Astrocyte of the spinal cord (primary cell): ENCODE measurements around the gene TEX29.

Experiments
- DNase-seq: peaks from one replicate; pipeline ENCODE4 v3.0.0; 2011; ENCODE audit warnings: low read depth, low spot score
- H3K4me3 ChIP-seq: 2 replicates; pipeline ENCODE4 v1.5.1; 2011; ENCODE audit warnings: low read depth, mild to moderate bottlenecking, low read length, moderate library complexity
- CTCF ChIP-seq: IDR thresholded peaks from 2 replicates; pipeline ENCODE4 v1.5.1; 2012; ENCODE audit warnings: low read depth, mild to moderate bottlenecking, low read length, inconsistent platforms
- in situ Hi-C: cut with HindIII; loops from 2 replicates; pipeline ENCODE4 v1.10.0; 2017; ENCODE audit warnings: low sequenced_read_pairs

The TEX29 gene

GRCh38 chr13:111302045-111302726, 18.3 kb upstream of the TEX29 start:
- DNase-seq, result no peak
- no peak for TF ChIP-seq CTCF
- in situ Hi-C loops, result no loop called here
- no peak overlapping the region for H3K4me3 ChIP-seq

- TF ChIP-seq CTCF, result no peak
- no peak for DNase-seq
- no peak overlapping the region for H3K4me3 ChIP-seq
- in situ Hi-C loops, result no loop called here
Measured at GRCh38 chr13:111303559-111303958, 16.9 kb upstream of the TEX29 start.

- no peak for DNase-seq
- no peak for TF ChIP-seq CTCF
- no peak overlapping the region for H3K4me3 ChIP-seq
- in situ Hi-C loops, result no loop called here
Measured at GRCh38 chr13:111304041-111304544, 16.3 kb upstream of the TEX29 start.

- in situ Hi-C loops, result no loop called here
- no peak overlapping the region for H3K4me3 ChIP-seq
- DNase-seq, result no peak
- TF ChIP-seq CTCF, result no peak
Measured at GRCh38 chr13:111304603-111305289, 15.7 kb upstream of the TEX29 start.

GRCh38 chr13:111312944-111313590, 7.4 kb upstream of the TEX29 start:
- in situ Hi-C loops, result no loop called here
- DNase-seq, result no peak
- TF ChIP-seq CTCF, result no peak
- no peak overlapping the region for H3K4me3 ChIP-seq

GRCh38 chr13:111313911-111314425, 6.5 kb upstream of the TEX29 start:
- in situ Hi-C loops, result no loop called here
- no peak for TF ChIP-seq CTCF
- DNase-seq, result no peak

More at GRCh38 chr13:111313911-111314425, 6.5 kb upstream of the TEX29 start:
- no peak overlapping the region for H3K4me3 ChIP-seq
